Posterior cingulate gyrus (tissue), 11 donors: ENCODE results near the gene ARID1B.

Source experiments
- DNase-seq, 10 donors: peaks; one replicate each; pipeline versions ENCODE4 v3.0.0 to v3.0.0-alpha.2; 2020 to 2021; ENCODE audit warnings: mixed read lengths in 3 of 10
- intact Hi-C: fragments of 100-400 bp; cut with DNase I; formaldehyde crosslinking; loops from one replicate; pipeline ENCODE4 v1.15.1; 2023

The ARID1B gene

GRCh38 chr6:157220485-157220884 is 443.3 kb downstream of the ARID1B start:
- no peak for DNase-seq
- intact Hi-C loops = no loop called here

DNA sequence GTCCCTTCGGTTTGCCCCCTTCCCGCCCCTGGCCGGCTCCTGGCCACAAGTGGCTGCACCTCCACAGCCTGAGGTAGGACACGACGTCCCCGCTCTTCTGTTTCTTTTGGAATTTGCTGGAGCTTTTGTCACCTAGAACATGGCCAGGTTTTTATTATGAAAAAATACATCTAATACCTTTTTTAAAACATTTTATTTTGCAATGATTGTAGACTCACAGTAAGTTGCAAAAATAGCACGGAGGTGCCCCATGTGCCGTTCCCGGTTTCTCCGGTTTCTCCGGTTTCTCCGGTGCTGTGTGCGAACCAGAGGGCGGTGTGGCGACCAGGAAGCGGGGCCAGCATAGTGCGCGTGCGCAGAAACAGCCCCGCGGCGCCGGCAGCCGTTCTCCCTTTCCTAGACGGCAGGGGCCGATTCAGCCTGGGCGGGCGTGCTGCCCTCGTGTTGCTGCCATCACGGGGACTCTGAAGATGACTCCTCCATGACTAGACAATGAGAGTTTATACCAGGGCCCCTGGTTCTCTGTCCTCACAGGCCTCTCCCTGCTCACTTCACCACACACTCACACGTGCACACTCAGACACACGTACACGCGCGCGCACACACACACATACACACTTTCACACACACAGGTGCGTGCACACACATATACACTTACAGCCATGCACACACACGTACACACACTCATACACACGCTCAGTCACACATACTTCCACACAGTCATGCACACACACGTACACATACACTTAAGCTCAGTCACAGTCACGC is 444.1 kb downstream of the ARID1B start:
- intact Hi-C loops = no loop called here
- peak; percentile 59 to 96 (median 73) for DNase-seq

GRCh38 chr6:157221817-157222175 is 444.6 kb downstream of the ARID1B start:
- DNase-seq = peak in 2 of 10 donors; percentile 0 to 71
- intact Hi-C loops = no loop called here

GRCh38 chr6:157222201-157222981 is 445.2 kb downstream of the ARID1B start:
- peak in 2 of 10 donors; percentile 0 to 81 for DNase-seq
- intact Hi-C loops = no loop called here

GRCh38 chr6:157223021-157223430 is 445.8 kb downstream of the ARID1B start:
- peak in 2 of 10 donors; percentile 0 to 71 for DNase-seq
- intact Hi-C loops = no loop called here

DNA sequence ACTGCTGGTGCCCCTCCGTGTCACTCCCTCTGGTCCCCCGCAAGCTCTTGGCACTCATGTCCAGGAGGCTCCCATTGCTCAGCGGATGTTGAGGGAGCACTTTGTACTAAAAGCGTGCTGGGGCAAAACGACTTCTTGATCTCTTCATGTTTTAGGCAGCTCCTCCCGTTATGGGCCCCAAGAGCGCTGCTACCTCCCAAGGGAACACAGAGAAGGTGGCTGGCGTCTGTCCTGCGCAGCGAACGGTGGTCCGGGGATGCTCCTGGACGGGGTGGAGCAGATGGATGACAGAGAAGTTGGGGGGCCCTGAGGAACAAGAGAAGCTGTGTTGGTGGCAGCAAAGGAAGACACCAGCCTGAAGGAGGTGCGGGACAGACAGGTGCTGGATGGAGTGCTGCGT is 446.3 kb downstream of the ARID1B start:
- no peak for DNase-seq
- intact Hi-C loops = no loop called here

DNA sequence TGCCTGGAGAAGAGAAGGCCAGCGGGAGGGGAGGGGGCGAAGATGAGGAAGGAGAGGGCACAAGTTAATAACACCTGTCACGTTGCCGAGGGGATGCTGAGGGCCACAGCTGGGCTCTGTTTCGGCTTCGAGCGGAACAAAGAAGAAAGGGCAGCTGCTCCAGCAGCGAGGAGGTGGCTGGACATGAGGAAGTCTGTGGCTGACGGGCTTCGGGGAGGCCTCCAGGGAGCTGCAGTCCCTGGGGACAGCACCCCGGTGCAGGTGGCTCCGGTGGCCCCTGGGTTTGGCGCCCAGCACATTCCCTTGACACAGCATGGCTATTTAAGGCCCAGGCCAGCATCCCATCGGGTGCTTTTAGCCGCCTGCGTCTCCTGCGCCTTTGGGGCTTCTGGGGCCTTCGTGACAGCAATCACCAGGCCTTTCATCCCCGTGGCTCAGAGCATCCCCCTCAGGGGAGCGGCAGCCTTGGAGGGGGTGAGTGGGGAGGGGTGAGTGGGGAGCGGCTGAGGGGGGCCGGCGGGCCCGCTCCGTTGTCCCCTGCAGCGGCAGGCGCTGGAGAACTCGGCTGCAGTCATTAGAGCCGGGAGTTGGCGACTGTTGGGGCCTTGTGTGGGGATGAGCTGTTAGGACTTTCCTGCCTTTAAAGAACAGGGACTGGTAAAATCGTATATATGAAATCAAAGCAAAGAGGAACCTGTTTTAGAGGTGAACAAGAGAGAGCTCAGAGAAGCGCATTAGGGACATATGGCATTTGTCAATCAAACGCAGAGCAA is 447.2 kb downstream of the ARID1B start:
- DNase-seq = peak in 2 of 10 donors; percentile 0 to 72
- intact Hi-C loops = no loop called here

GRCh38 chr6:157224951-157225574 is 447.9 kb downstream of the ARID1B start:
- DNase-seq = peak in 3 of 10 donors; percentile 1 to 70 (median 62)
- intact Hi-C loops = no loop called here

GRCh38 chr6:157225575-157225995 is 448.4 kb downstream of the ARID1B start:
- intact Hi-C loops = no loop called here
- peak in 2 of 10 donors; percentile 79 to 81 for DNase-seq

- no peak for DNase-seq
- intact Hi-C loops = no loop called here
These were observed 448.9 kb downstream of the ARID1B start for GRCh38 chr6:157226026-157226625.

- DNase-seq = peak in 1 of 10 donors; percentile 60
- intact Hi-C loops = no loop called here
These were observed 449.6 kb downstream of the ARID1B start for GRCh38 chr6:157226761-157227160.

DNA sequence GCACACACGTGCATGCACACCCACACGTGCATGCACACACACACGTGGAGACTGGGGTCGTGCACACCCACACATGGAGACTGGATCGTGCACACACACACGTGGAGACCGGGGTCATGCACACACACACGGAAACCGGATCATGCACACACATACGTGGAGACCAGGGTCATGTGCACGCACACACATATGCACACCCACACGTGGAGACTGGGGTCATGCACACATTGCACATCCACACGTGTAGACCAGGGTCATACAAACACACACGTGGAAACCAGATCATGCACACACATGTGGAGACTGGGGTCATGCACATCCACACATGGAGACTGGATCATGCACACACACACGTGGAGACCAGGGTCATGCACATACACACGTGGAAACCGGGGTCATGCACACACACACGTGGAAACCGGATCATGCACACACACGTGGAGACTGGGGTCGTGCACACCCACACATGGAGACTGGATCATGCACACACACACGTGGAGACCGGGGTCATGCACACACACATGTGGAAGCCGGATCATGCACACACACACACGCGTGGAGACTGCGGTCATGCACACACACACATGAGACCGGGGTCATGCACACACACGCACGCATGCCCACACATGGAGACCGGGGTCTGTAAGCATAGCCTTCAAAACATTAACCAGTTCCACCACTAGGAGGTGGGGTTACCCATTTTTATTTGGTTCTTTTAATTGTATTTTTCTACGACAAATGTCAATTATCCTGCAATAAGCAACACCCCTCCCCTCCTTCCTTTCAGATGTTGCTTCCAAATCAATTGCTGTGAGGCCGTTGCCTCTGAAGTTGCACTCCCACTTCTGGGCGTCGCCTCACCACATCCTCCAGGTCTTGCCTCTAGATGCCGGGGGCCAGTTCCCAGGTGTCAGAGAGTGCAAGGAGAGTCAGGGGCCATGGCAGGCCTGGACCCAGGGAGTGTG is 450.3 kb downstream of the ARID1B start:
- intact Hi-C loops = no loop called here
- DNase-seq = peak in 2 of 10 donors; percentile 1 to 58

DNA sequence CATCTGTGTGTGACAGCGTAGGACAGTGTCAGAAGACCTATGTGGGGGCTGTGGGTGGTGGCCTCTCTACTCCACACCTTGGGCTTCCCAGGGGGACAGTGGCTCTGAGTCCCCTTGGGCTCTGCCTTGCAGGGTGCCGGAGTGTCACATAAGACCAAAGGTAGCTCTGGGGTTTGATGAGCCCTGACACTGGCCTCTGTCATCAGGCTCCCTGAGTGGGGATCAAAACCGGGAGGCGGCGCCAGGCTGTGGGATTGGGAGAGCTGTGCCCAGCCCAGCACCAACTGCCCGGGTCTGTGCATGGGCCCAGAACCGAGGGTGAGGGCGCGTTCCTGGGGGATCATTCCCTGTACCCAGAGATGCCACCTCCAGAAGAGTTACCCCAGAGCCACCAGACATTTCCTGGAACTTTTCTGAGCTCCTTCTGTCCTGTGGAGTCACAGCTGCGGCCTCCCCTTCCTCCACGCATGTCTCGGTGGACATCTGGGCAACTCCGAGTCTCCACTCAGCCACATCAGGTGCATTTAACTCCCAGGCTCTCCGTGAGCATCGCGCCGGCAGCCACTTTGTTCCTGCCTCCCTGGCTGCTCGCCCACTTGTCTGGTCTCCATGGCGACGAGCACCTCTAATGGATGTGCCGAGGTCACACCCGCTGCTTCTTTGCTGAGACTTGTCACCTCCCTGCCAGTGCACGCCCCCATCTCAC is 451.4 kb downstream of the ARID1B start:
- intact Hi-C loops = no loop called here
- peak in 8 of 10 donors; percentile 33 to 94 (median 70) for DNase-seq

- intact Hi-C loops = no loop called here
- DNase-seq = peak in 1 of 10 donors; percentile 49
These were observed 452.0 kb downstream of the ARID1B start for GRCh38 chr6:157229132-157229618.

- DNase-seq = peak in 1 of 10 donors; percentile 40
These were observed 452.5 kb downstream of the ARID1B start for GRCh38 chr6:157229713-157230112.

DNA sequence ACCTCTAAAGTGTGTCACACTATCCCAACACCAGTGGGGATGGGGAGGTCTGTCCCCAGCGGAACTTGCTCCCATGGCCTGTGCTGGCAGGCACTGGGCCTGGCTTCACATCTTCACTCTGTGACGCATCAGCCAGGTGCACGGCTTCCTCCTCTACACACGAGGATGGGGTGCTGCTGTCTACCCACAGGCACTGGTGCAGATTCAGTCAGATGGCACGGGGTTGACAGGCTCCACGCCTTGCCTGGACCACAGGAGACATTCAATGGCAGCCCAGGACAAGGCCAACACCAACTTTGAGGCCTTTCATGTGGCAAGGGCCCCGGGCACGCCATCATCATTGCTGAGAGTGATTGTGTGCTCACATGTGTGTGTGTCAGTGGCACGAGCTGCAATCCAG is 453.7 kb downstream of the ARID1B start:
- DNase-seq = peak in 1 of 10 donors; percentile 71
- intact Hi-C loops = no loop called here

More at GRCh38 chr6:157229713-157230112, 452.5 kb downstream of the ARID1B start:
- intact Hi-C loops = no loop called here

DNA sequence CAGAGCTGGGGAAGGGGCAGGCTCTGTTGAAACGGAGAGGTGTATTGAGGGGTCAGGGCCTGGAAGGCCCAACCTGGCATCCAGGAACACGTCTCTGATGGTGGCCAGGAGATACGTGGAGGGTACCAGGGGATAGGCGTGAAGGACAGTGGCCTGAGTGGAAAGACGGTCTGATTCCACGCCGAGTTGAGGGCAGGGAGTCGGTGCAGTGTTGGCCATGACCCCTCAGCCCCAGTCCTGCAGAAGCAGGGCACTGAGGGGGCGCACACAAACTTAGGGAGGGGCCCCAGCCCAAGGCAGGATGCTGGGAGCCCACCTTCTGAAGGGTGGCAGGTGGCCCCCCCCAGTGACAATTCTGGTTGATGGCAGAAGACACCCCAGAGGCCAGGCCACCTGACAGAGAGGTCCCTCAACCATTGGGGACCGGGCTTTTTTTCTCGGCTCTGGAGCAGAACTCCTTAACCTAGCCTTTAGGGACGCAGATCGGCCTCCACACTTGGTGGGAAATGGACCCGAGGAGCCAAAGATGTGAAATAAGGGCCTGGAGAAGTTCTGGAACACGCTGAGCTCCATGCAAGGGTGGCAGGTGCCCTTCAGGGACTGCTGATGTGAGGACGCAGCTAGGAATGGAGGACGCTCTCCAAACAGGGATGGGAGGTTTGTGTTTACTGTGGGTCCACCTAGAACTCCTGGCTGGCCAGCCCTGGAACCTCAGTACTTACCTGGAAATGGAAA is 455.1 kb downstream of the ARID1B start:
- intact Hi-C loops = no loop called here
- peak in 1 of 10 donors; percentile 63 for DNase-seq
